Liver (tissue), 9 donors: ENCODE results near the gene SLC31A1. TPM values are rescaled to one million over a fixed set of nuclear protein-coding genes. Genes with fewer than 3 reads are reported as not detected.

Source experiments
- DNase-seq: peaks from one replicate; pipeline ENCODE4 v3.0.0-alpha.2; 2017; ENCODE audit warnings: low spot score
- H3K27ac ChIP-seq, 2 donors: one replicate each; pipeline ENCODE4 v1.7.0; 2013; ENCODE audit warnings: inconsistent platforms in 2 of 2, low read length in 2 of 2, control low read depth in 1 of 2, low read depth in 1 of 2, mild to moderate bottlenecking in 1 of 2
- H3K27me3 ChIP-seq, 4 donors: one replicate each; pipeline versions ENCODE4 v1.6.1 to v1.7.0; 2013; ENCODE audit warnings: low read length in 3 of 4, inconsistent platforms in 1 of 4, mild to moderate bottlenecking in 1 of 4, moderate library complexity in 1 of 4; ENCODE audit not compliant: control insufficient read depth in 4 of 4, insufficient read depth in 4 of 4
- H3K36me3 ChIP-seq, 4 donors: one replicate each; pipeline versions ENCODE4 v1.6.1 to v1.7.0; 2013; ENCODE audit warnings: low read length in 3 of 4, mild to moderate bottlenecking in 3 of 4, low read depth in 1 of 4, moderate library complexity in 1 of 4; ENCODE audit not compliant: control insufficient read depth in 4 of 4, insufficient read depth in 3 of 4
- H3K4me1 ChIP-seq, 4 donors: one replicate each; pipeline versions ENCODE4 v1.6.1 to v1.7.0; 2013; ENCODE audit warnings: low read length in 3 of 4, mild to moderate bottlenecking in 3 of 4, moderate library complexity in 1 of 4; ENCODE audit not compliant: control insufficient read depth in 4 of 4, insufficient read depth in 4 of 4
- H3K4me3 ChIP-seq, 3 donors: one replicate each; pipeline versions ENCODE4 v1.6.1 to v1.7.0; 2013; ENCODE audit warnings: low read length in 3 of 3, control low read depth in 1 of 3, low read depth in 1 of 3, mild to moderate bottlenecking in 1 of 3
- H3K9ac ChIP-seq, 2 donors: one replicate each; pipeline ENCODE4 v1.7.0; 2013; ENCODE audit warnings: low read length in 2 of 2, mild to moderate bottlenecking in 2 of 2, moderate library complexity in 2 of 2, control low read depth in 1 of 2, low read depth in 1 of 2
- H3K9me3 ChIP-seq, 4 donors: one replicate each; pipeline versions ENCODE4 v1.6.1 to v1.7.0; 2013; ENCODE audit warnings: low read length in 3 of 4; ENCODE audit not compliant: control insufficient read depth in 4 of 4
- EGR1 ChIP-seq, 2 donors: IDR thresholded peaks; 2 replicates each; pipeline ENCODE4 v1.6.1; 2016 to 2018; ENCODE audit warnings: antibody characterized with exemption in 2 of 2, low read depth in 2 of 2
- FOXA1 ChIP-seq: IDR thresholded peaks from 2 replicates; pipeline ENCODE4 v1.6.1; 2016; ENCODE audit warnings: antibody characterized with exemption
- FOXA2 ChIP-seq: IDR thresholded peaks from 2 replicates; pipeline ENCODE4 v1.6.1; 2016; ENCODE audit warnings: antibody characterized with exemption
- GABPA ChIP-seq, 2 donors: IDR thresholded peaks in 1 of 2; conservative IDR thresholded peaks in 1 of 2; 2 replicates each; pipeline ENCODE4 v1.6.1; 2016; ENCODE audit warnings: antibody characterized with exemption in 2 of 2, mild to moderate bottlenecking in 1 of 2, moderate library complexity in 1 of 2
- HNF4A ChIP-seq, 2 donors: conservative IDR thresholded peaks; 2 replicates each; pipeline ENCODE4 v1.6.1; 2016; ENCODE audit warnings: antibody characterized with exemption in 2 of 2, mild to moderate bottlenecking in 2 of 2
- HNF4G ChIP-seq: IDR thresholded peaks from 2 replicates; pipeline ENCODE4 v1.6.1; 2016; ENCODE audit warnings: antibody characterized with exemption
- JUND ChIP-seq, 2 donors: IDR thresholded peaks; 2 replicates each; pipeline ENCODE4 v1.6.1; 2016; ENCODE audit warnings: antibody characterized with exemption in 2 of 2
- NR2F2 ChIP-seq: IDR thresholded peaks from 2 replicates; pipeline ENCODE4 v1.6.1; 2016; ENCODE audit warnings: antibody characterized with exemption
- RAD21 ChIP-seq, 2 donors: IDR thresholded peaks; 2 replicates each; pipeline ENCODE4 v1.6.1; 2016; ENCODE audit warnings: antibody characterized with exemption in 2 of 2, mild to moderate bottlenecking in 2 of 2
- RXRA ChIP-seq, 2 donors: IDR thresholded peaks; 2 replicates each; pipeline ENCODE4 v1.6.1; 2017 to 2018; ENCODE audit warnings: antibody characterized with exemption in 2 of 2, mild to moderate bottlenecking in 1 of 2
- SP1 ChIP-seq: IDR thresholded peaks from 2 replicates; pipeline ENCODE4 v1.6.1; 2018; ENCODE audit warnings: antibody characterized with exemption, mild to moderate bottlenecking
- TAF1 ChIP-seq: conservative IDR thresholded peaks from 2 replicates; pipeline ENCODE4 v1.6.1; 2016; ENCODE audit warnings: antibody characterized with exemption, mild to moderate bottlenecking
- YY1 ChIP-seq: IDR thresholded peaks from 2 replicates; pipeline ENCODE4 v1.6.1; 2016; ENCODE audit warnings: antibody characterized with exemption, mild to moderate bottlenecking
- WGBS: extraction: QIAGEN DNeasy Blood & Tissue Kit; methylation state at CpG from one replicate; pipeline ENCODE4 v1.1.7; 2013; 5-methylcytosine and 5-hydroxymethylcytosine counted together
- polyA plus RNA-seq, 2 donors: library from polyadenylated mRNA; stranded (reverse) in 1 of 2; unstranded in 1 of 2; fragments of 200-250 nt in 1 of 2; fragments of >200 nt in 1 of 2; fragmentation: Nextera tagmentation in 1 of 2; extraction: Ambion mirVana in 1 of 2; gene quantifications; one replicate each; pipeline versions ENCODE4 v1.2.1 to v1.2.3, GENCODE V29; 2013 to 2015
- total RNA-seq, 2 donors: library from RNA; depleted of rRNA; stranded (reverse); fragments of >200 nt; gene quantifications; one replicate each; pipeline ENCODE4 v1.2.3, GENCODE V29; 2014
- TF ChIP-seq, protein P1 (sequence below): IDR thresholded peaks from 2 replicates; pipeline ENCODE4 v1.6.1; 2016; ENCODE audit warnings: antibody characterized with exemption
- TF ChIP-seq, protein P2 (sequence below): IDR thresholded peaks from 2 replicates; pipeline ENCODE4 v1.6.1; 2016; ENCODE audit warnings: antibody characterized with exemption
- TF ChIP-seq, protein P3 (sequence below): IDR thresholded peaks from 2 replicates; pipeline ENCODE4 v1.6.1; 2016; ENCODE audit warnings: antibody characterized with exemption, mild to moderate bottlenecking
- TF ChIP-seq, protein P4 (sequence below): fragments of 150-350 bp; IDR thresholded peaks from 2 replicates; pipeline ENCODE4 v1.5.1; 2017; ENCODE audit warnings: improper control_type of control experiment, low read depth, low read length; ENCODE audit not compliant: missing input control
- TF ChIP-seq, protein P5 (sequence below): IDR thresholded peaks from 2 replicates; pipeline ENCODE4 v1.6.1; 2016; ENCODE audit warnings: antibody characterized with exemption
- donor health status: healthy.
- donor health status: healthy.
- donor health status: healthy.
- donor health status: healthy.
- donor health status: healthy.

SLC31A1 gene
- total and polyA plus RNA-seq, 4 donors: 26.6 to 96.2 (median 44.9) TPM

DNA sequence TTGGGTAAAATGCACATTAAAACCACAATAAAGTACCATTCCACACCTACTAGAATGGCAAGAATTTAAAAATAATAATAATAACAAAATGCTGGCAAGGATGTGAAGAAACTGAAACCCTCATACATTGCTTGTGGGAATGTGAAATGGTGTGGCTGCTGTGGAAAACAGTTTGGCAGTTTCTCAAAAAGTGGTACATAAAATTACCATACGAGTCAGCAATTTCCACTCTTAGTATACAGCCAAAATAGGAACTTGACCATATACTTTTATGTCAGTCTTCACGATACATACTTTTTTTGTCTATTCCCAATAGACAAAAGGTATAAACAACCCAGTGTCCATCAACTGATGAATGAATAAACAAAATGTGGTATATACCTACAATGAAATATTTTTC is 15.9 kb upstream of the SLC31A1 start:
- TF ChIP-seq TAF1 (no peak), HNF4G (no peak), HNF4A (conservative IDR thresholded peaks at IDR 0.05) (no peak), FOXA1 (no peak), NR2F2 (no peak), GABPA (IDR thresholded peaks at IDR 0.05 in 1 of 2, conservative IDR thresholded peaks at IDR 0.05 in 1 of 2) (no peak), RXRA (IDR thresholded peaks at IDR 0.05) (no peak), JUND (IDR thresholded peaks at IDR 0.05) (no peak), SP1 (no peak)
- TF ChIP-seq, protein P1, sequence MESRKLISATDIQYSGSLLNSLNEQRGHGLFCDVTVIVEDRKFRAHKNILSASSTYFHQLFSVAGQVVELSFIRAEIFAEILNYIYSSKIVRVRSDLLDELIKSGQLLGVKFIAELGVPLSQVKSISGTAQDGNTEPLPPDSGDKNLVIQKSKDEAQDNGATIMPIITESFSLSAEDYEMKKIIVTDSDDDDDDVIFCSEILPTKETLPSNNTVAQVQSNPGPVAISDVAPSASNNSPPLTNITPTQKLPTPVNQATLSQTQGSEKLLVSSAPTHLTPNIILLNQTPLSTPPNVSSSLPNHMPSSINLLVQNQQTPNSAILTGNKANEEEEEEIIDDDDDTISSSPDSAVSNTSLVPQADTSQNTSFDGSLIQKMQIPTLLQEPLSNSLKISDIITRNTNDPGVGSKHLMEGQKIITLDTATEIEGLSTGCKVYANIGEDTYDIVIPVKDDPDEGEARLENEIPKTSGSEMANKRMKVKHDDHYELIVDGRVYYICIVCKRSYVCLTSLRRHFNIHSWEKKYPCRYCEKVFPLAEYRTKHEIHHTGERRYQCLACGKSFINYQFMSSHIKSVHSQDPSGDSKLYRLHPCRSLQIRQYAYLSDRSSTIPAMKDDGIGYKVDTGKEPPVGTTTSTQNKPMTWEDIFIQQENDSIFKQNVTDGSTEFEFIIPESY: no peak
- TF ChIP-seq, protein P2, sequence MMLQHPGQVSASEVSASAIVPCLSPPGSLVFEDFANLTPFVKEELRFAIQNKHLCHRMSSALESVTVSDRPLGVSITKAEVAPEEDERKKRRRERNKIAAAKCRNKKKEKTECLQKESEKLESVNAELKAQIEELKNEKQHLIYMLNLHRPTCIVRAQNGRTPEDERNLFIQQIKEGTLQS: no peak
- TF ChIP-seq, protein P3, sequence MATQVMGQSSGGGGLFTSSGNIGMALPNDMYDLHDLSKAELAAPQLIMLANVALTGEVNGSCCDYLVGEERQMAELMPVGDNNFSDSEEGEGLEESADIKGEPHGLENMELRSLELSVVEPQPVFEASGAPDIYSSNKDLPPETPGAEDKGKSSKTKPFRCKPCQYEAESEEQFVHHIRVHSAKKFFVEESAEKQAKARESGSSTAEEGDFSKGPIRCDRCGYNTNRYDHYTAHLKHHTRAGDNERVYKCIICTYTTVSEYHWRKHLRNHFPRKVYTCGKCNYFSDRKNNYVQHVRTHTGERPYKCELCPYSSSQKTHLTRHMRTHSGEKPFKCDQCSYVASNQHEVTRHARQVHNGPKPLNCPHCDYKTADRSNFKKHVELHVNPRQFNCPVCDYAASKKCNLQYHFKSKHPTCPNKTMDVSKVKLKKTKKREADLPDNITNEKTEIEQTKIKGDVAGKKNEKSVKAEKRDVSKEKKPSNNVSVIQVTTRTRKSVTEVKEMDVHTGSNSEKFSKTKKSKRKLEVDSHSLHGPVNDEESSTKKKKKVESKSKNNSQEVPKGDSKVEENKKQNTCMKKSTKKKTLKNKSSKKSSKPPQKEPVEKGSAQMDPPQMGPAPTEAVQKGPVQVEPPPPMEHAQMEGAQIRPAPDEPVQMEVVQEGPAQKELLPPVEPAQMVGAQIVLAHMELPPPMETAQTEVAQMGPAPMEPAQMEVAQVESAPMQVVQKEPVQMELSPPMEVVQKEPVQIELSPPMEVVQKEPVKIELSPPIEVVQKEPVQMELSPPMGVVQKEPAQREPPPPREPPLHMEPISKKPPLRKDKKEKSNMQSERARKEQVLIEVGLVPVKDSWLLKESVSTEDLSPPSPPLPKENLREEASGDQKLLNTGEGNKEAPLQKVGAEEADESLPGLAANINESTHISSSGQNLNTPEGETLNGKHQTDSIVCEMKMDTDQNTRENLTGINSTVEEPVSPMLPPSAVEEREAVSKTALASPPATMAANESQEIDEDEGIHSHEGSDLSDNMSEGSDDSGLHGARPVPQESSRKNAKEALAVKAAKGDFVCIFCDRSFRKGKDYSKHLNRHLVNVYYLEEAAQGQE: no peak
- TF ChIP-seq, protein P4, sequence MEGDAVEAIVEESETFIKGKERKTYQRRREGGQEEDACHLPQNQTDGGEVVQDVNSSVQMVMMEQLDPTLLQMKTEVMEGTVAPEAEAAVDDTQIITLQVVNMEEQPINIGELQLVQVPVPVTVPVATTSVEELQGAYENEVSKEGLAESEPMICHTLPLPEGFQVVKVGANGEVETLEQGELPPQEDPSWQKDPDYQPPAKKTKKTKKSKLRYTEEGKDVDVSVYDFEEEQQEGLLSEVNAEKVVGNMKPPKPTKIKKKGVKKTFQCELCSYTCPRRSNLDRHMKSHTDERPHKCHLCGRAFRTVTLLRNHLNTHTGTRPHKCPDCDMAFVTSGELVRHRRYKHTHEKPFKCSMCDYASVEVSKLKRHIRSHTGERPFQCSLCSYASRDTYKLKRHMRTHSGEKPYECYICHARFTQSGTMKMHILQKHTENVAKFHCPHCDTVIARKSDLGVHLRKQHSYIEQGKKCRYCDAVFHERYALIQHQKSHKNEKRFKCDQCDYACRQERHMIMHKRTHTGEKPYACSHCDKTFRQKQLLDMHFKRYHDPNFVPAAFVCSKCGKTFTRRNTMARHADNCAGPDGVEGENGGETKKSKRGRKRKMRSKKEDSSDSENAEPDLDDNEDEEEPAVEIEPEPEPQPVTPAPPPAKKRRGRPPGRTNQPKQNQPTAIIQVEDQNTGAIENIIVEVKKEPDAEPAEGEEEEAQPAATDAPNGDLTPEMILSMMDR: no peak
- TF ChIP-seq, protein P5, sequence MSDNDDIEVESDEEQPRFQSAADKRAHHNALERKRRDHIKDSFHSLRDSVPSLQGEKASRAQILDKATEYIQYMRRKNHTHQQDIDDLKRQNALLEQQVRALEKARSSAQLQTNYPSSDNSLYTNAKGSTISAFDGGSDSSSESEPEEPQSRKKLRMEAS: no peak
- H3K4me1 ChIP-seq: peaks cover 0 to 2% (median under 1%) of the 10 kb centered on the region in 4 donors
- no peak overlapping the region for H3K27ac ChIP-seq
- peaks cover 2 to 40% (median 21%) of the 10 kb centered on the region in 4 donors for H3K36me3 ChIP-seq
- H3K4me3 ChIP-seq: no peak overlapping the region
- no peak for DNase-seq
- WGBS: 89% methylated on average over 2 of the region's 2 CpGs
- H3K9ac ChIP-seq: no peak overlapping the region
- H3K9me3 ChIP-seq: no peaks in the 10 kb centered on the region
- H3K27me3 ChIP-seq: no peaks in the 10 kb centered on the region

DNA sequence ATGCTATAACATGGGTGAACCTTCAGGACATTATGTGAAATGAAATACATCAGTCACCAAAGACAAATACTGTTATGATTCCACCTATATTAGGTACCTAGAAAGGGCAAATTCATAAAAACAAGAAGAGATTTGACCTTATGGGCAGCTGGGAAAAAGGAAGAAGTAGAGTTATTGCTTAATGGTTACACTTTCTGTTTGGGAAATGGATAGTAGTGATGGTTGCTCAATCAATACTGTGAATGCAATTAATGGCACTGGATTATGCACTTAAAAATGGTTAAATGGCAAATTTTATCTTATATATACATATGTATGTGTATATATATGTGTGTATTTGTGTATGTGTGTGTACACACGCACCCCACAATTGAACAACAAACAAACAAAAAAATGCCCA is 15.5 kb upstream of the SLC31A1 start:
- H3K36me3 ChIP-seq: peaks cover 2 to 40% (median 21%) of the 10 kb centered on the region in 4 donors
- 99% methylated on average over 1 of the region's 1 CpG for WGBS
- H3K9me3 ChIP-seq: no peaks in the 10 kb centered on the region
- H3K4me1 ChIP-seq: peaks cover 0 to 4% (median 2%) of the 10 kb centered on the region in 4 donors
- no peak overlapping the region for H3K27ac ChIP-seq
- H3K4me3 ChIP-seq: no peak overlapping the region
- no peaks in the 10 kb centered on the region for H3K27me3 ChIP-seq
- no peak overlapping the region for H3K9ac ChIP-seq
- DNase-seq: no peak
- TF ChIP-seq RXRA (IDR thresholded peaks at IDR 0.05): no peak
- TF ChIP-seq, protein P5: no peak
- no peak for TF ChIP-seq YY1
- TF ChIP-seq HNF4G: no peak
- TF ChIP-seq GABPA (IDR thresholded peaks at IDR 0.05 in 1 of 2, conservative IDR thresholded peaks at IDR 0.05 in 1 of 2): no peak
- TF ChIP-seq HNF4A (conservative IDR thresholded peaks at IDR 0.05): no peak
- TF ChIP-seq EGR1 (IDR thresholded peaks at IDR 0.05; ENCODE audit: low read depth in 2 of 2): no peak
- TF ChIP-seq, protein P3: no peak
- no peak for TF ChIP-seq FOXA2
- TF ChIP-seq RAD21 (IDR thresholded peaks at IDR 0.05): no peak
- no peak for TF ChIP-seq NR2F2
- TF ChIP-seq FOXA1: no peak
- TF ChIP-seq, protein P4: no peak
